Measurements from ENCODE around the gene GAL.

GAL gene

GRCh38 chr11:68714060-68714856 is 29.9 kb downstream of the GAL start:
- no peak for DNase-seq

GRCh38 chr11:68715456-68716122 is 31.2 kb downstream of the GAL start:
- no peak for DNase-seq

GRCh38 chr11:68721075-68721474 is 36.7 kb downstream of the GAL start:
- no peak for DNase-seq

- DNase-seq = no peak
Measured at GRCh38 chr11:68722143-68722542, 37.8 kb downstream of the GAL start.

GRCh38 chr11:68724293-68724692 is 39.9 kb downstream of the GAL start:
- no peak for DNase-seq

GRCh38 chr11:68727783-68728182 is 43.4 kb downstream of the GAL start:
- DNase-seq = no peak

DNA sequence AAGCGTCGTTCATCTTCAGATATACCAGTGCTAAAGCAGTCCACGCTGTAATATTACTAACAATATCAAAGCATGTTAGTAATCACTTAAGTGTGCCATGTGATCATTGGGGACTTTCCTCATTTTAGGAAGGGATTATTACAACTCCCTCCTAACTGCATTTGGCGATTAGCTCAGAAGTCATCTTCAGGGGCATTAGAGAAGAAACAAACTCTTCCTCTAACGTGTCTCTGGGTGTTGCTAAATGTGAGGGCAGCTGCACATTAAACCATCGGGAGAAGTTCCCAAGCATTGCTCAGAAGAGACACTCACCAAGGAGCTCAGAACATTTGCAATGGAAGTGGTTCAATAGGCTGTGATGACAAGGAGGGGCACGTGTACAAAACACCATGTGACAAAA is 49.8 kb downstream of the GAL start:
- no peak for DNase-seq

- DNase-seq = no peak
Measured at GRCh38 chr11:68735125-68735524, 50.8 kb downstream of the GAL start.

DNA sequence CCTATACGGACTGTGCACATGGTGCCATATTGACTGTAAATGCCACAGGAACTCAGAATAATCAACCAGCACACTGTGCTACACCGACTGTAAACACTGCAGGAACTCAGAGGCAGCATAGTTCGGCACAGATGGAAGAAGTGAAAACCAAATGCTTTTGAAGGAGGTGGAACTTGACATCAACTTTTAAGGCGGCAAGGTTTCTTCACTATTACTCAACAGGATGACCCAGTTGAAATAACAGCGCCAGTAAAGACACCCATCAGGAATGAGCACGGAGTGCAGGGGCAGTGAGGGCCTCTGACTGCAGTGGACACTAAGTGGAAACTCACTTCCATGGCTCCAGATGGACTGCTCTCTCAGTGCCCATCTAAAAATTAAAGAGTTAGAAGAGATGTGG is 51.3 kb downstream of the GAL start:
- DNase-seq = no peak

Data from SHP77 (cell line).